ENCODE measurements around the gene DOK4.

Gene DOK4

DNA sequence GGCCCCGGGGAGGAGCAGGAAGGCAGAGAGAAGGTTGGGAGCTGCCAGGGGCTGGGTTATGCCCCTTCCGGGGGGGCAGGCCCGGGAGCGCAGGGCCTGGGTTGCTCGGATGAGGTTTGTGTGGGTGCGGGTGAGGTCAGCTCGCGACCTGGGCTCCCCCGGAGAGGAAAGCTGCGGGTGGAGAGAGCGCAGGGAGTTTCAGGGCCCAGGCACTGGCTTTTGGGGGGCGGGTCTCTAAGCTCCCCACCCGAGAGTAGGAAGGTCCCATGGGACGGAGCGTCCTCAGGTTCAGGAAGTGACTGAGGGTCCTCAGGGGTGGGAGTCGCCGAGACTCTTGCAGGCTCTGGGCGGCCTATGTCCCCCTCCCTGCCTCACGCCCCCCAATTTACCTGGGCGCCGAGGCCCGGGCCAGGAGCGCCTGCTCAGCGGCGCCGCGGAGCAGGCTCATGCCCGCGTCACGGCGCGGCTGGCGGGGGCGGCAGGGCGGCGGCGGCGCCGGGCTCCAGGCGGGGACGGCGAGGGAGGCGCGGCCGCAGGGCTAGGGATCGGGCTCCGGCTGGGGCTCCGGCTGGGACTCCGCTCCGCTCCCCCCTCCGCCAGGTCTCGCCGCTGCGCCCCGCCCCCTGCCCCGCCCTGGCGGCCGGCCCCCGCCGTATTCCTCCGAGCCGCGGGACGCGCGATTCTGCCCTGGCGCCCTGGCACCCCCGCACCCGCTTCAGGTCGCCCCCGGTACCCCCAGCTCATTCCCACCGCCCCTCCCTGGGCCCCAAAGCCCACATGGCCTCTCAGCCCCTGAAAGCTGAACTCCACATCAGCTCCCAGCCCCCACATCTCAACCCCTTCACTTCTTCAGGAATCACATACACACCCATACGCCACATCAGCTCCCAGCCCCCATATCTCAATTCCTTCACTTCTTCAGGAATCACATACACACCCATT lies at the start of gene DOK4:
Gene DOK4 (minus strand): TSS at position 578 of the 942 bp plus-strand sequence. CDS start 6,986 bp downstream, outside the sequence.
- peak; percentile 50 to 79 for DNase-seq (ENCODE audit: low read depth in 2 of 2)

DNA sequence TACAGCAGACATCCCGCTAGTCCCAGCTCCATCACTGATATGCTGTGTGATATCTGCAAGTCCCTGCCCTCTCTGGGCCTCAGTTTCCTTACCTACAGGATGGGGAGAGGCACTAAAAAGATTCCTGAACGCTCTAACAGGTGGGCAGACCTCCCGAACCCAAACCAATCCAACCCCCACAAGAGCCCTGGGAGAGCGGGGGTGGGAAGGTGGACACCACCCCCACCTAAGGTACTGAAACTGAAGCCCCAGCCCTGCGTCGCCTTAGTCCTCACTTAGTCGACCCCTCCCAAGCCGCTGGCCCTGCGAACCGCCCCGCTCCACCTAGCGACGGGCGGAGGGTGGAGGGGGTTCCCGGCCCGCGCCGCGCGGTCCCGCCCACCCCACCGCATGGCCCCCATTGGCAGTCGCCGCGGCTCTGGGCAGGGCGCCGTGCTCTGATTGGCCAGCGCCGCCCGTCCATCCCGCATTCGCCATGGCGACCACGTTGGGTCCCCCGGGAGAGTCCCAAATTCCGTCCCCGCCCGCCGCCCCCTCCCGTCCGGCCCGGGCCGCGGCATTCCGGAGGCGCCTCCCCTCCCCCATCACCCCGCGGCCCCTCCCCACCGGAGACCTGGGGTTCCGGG lies 49.5 kb upstream of the DOK4 start:
- DNase-seq (ENCODE audit: low read depth in 2 of 2): peak; percentile 86 to 89

DNA sequence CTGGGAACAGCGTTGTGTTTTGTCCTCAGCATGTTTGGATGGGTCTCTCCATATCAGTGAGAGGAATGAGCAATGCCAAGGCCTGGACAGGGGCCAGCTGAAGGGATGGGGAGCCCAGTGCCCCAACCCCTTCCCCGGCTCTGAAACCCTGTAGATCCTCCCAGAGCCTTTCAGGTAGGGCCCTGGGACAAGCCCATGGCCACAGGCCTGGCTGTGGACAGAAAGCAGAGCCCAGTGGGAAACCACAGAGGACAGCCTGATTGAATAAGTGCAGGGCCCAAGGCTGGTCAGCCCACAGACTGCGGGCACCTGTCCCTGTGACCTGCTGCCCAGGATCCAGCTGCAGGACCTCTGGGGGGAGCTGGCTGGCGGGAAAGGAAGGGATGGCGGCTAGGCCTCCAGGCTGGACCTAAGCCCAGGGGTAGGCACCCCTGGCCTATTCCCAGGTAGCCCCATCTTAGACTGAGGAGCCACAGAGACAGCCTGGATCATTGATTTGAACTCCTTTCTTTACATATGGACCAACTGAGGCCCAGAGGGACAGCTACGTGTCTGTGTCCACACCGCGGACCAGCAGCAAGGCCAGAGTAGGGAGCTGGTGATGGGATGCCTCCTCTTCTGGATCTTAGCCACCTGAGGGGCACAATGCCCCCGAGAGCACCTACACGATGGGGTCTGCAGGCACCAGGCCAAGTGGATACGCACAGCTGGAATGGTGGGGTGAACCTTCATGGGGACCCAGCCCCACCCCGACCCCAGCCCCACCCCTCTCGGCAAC lies 48.8 kb upstream of the DOK4 start:
- no peak for DNase-seq (ENCODE audit: low read depth in 2 of 2)

DNA sequence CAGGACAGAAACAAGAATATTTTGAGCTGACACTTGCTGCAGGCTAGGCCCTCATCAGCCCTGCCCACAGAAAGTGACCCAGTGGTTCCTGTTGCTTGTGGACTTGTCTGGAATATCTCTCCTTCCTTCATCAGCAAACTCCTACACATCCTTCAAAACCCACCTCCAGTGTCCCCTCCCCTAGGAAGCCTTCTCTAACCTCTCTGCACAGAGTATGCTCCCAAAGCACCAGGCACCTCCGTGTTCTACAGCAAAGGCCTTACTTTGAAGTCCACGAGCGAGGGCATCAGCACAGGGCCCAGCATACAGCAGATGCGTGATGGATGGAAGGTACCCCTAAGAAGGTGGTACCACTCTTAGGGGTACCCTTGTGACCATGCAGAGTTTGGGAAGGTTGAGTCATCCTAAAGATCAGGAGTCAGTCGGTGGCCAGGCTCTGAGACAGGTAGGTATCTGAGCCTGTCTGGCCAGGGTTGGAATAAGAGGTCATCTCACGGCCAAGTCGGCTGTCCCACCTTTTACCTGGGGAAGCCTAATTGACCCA lies 48.1 kb upstream of the DOK4 start:
- DNase-seq (ENCODE audit: low read depth in 2 of 2): no peak

DNA sequence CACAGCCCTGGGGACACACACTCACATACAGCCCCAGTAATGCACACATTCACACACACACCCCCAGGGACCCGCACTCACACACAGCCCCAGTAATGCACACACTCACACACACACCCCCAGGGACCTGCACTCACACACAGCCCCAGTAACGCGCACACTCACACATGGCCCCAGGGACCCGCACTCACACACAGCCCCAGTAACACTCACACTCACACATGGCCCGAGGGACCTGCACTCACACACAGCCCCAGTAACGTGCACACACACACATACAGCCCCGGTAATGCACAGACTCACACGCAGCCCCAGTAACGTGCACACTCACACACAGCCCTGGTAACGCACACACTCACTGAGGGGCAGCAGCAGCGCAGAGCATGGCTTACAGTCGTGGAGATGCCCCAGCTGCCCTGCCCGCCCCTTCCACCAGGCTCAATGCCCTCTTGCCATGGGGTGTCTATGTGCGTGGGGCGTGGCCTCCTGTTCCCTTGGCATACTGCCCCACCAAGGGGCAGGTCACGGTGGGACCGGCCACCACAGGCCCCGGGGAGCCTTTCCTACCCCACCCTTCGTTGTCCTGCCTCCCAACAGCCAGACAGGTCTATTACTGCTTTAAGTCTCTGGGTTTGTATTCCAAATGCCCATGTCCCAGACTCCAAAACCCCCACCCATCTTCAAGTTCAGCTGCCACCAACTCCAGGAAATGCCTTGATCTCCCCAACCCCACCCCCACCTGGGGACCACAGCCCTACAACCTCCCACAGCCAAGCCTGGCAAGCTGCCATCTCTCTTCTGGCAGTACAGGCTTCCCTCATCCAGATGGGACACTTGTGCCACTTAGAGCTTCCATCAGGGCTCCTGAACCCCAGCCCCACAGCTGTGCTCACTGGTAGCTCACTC lies 47.4 kb upstream of the DOK4 start:
- DNase-seq (ENCODE audit: low read depth in 2 of 2): no peak

DNA sequence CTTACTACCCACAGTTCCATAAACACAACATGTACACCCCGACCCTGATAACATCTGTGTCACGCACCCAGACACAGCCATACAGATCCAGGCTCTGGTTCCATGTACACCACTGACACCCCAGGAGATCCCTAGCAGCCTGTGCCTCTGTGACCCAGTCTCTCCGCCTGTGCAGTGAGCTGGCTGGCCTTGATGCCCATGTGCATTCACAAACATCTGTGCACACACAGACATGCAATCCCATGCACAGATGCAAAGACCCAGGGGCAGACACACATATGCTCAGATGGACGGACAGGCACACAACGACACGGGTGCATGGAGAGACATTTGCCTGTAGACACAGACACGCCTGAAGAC lies 46.0 kb upstream of the DOK4 start:
- DNase-seq (ENCODE audit: low read depth in 2 of 2): no peak

DNA sequence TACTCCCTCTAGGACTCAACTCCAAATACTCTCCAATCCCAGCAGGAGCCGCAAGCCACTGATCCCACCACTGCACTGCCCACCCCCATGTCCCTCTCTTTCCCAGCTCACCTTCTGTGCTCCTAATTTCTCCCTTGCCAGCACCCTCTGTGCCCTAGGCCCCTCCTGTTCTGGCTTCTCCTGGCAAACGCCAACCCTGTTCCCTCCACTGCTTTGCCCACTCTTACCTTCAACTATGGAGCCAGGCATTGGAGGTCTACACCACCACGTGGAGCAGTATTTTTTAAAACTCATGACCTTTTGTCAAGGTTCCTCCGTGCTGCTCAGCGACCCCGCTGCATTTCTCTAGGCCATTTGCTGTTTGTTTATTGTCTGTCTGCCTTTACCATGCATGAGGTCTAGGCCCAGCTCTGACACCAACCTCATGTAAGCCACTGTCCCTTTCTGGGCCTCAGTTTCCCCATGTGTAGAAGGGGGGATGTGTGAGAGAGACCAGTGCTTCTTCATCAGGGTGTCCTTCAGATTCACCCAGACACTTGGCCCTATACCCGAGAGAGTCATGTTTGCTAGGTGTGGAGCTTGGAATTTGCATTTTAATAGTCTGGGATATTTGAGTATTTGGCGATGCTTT lies 45.5 kb upstream of the DOK4 start:
- DNase-seq (ENCODE audit: low read depth in 2 of 2): no peak

DNA sequence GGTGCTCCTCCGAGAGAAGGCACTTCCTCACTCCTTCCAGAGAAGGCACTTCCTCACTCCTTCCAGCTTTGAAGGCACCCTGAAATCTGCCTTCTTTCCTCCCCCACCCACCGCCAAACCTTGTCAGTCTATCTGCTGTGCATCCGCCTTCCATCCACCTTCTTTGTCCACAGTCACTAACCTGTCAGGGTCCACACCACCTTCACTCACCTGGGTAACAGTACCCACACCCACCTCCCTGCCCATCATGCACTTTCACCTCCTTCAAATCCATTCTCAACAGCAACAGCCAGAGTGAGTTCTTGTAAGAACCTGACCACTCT lies 44.9 kb upstream of the DOK4 start:
- no peak for DNase-seq (ENCODE audit: low read depth in 2 of 2)

DNA sequence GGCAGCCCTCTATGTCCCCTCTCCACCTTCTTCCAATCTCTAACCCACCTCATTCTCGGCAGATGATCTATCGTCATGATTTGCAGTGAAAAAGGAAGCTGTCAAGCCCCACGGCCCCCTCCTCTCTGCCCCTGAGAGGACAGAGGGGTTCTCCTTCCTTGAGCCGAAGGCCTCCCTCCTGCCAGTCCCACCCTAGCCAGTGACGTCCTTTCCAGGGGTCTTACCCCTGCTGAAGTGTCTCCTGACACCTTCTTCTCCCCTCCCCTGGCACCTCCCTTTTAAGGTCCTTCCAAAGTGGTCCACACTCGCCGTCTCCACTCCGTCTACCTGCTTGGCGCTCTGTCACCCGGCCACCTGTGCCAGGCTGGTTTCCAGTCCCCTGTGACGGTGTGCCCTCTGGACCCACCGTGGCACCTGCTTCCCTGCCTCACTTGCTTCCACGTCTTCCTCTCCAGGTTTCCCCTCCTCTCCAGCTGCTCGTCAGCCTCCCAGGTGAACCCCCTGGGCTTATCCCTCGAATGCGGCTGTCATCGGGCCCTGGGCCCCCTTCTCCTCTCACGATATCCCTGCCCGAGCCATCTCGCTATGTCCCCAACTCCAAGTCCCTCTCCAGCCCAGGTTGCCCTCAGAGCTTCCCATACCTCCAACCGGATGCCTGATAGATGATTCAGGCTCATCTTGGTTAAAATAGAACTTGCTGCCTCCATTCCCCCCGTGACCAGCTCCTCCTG lies 44.4 kb upstream of the DOK4 start:
- DNase-seq (ENCODE audit: low read depth in 2 of 2): no peak

DNA sequence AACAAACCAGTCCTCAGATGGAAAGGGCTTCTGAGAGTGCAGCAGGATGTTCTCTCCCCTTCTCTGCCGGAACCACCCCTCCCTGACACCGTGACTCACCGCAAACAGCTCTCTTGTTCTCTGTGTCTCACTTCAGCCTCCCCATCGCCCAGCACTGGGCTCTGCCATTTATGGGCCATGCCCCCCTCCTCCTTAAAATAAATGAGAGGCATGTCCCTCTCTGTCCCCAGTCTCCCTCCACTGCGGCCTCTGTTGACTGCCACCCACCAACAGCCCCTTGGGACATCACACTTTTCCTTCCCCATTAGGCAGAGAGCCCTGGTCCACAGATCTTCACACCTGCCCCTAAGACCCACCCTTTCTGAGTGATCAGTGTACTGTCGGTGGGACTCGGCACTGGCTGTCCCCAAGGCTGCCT lies 43.8 kb upstream of the DOK4 start:
- peak; percentile 39 to 48 for DNase-seq (ENCODE audit: low read depth in 2 of 2)

DNA sequence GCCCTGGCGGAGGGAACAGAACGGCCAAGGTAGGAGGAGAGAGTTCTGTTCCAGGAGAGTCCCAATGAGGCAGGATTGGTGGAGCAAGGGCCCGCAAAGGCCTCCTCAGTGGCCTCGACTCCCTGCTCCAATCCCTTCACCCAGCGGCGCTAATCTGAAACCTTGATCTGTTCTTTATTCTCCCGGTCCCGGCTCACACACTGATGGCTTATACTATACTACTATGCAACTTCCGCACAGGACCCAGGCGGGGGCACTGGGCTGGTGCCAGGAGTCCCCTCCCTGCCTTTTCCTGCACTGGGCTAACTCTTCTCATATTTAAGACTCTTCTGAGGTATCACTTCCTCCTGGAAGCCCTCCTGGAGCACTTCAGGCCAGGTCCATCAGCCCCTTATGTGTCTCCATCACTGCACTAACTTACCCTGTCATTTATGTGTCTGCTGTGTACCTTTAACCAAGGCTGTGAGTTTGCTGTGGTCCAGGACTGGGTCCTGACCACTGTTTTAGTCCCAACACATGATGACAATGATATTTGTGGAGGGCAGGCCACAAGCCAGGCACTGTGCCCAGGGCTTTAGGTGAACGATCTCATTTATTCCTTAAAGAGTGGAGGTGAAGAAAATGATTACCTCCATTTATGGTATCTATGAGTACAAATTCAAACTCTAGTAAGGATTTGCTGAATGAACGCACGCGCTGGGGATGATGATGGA lies 43.3 kb upstream of the DOK4 start:
- no peak for DNase-seq (ENCODE audit: low read depth in 2 of 2)

DNA sequence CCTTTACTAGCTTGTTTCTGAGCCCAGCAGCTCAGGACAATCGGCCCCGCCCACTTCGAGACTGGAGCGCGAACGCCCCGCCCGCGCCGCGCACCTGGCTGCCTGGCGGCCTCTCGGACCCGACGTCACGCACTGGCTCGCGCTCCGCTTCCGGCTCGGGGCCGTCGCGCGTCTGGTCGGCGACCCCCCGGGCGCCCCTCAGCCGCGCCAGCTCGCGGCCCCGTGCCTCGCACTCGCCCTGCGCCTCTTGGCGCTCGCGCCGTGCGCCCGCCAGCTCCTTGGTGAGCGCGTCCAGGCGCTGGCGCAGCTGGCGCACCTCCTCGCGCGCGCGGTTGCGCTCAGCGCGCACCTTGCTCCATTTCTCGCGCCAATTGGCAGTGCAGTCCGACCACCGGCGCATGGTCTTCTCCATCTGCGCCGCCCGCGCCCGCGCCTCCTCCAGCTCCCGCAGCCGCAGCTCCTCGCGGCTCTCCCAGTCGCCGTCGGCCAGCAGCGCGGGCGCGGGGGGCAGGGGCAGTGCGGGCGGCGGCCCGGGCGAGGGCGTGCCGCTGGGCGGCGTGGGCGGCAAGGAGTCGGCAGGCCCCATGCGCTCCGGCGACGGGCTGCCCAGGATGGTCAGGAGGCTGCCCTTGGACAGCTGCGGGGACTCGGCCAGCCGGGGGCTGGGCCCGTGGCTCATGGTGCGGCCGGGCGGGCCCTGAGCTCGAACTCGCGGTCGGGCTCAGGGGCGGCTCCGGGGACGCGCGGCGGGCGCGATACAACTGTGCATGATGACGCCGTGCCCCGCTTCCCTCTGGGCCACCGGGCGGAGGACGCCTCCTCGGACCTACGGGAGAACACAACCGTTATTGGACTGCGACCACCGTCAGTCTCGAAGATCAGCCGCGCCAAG lies 42.5 kb upstream of the DOK4 start:
- no peak for DNase-seq (ENCODE audit: low read depth in 2 of 2)

DNA sequence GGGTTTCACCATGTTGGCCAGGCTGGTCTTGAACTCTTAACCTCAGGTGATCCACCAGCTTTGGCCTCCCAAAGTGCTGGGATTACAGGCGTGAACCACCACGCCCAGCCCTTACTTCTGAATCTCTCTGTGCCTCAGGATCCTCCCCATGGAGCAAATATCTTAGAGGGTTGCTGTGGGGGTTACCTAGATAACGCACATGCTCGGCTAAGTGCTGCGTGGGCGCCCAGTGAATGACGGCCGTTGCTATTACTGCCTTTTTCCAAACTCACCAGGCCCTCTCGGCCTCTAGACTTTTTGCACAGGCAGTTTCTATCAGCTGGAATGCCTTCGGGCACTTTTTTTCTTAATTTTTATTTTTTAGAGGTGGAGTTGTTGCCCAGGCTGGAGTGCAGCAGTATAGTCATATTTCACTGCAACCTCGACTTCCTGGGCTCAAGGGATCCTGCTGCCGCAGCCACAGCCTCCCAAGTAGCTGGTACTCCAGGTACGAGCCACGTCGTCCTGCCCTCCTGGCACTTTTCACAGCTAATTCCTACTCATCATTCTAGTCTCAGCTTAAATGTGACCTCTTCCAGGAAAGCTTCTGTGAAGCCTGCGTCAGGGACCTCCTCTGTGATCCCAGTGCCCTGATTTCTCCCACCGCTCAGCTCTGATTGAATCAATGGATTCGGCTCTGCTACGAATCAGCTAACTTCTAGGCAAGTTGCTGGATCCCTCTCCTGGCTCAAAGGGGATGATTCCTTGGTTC lies 41.5 kb upstream of the DOK4 start:
- DNase-seq (ENCODE audit: low read depth in 2 of 2): no peak

DNA sequence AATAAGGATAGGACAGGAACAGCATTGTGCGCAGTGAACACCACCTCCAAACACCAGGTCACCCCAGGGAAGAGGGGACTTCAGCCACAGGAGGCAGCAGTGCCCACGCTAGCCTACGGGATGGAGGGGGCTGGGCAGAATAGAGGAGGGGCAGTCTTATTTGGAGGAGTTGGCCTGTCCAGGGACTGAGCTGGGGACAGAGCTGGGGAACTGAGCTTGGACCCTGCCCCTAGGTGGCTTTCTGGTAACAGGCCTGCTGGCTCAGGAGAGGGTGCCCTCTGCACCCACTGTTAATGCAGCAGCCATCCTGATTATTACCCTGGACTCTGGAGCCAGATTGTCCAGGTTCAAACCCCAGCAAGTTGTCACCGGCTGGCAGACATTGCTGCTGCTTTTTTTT lies 40.7 kb upstream of the DOK4 start:
- DNase-seq (ENCODE audit: low read depth in 2 of 2): no peak

DNA sequence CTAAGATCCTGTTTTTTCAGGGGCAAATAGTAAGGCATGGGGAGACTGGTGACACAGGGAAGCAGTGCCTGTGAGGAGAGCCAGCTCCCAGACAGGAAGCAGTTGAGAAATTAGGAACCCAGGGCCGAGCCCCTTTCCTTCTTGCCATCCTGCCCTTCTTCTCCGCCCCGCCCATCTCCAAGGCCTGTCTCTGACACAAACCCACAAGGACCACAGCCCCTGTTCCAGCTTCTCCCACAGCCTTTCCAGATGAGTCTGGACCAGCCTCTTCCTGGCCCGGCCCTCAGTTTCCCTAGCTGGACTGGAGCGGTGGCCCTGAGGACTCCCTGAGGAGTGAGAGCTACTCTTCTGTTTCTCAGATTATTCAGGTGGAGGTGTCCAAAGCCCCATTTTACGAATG lies 40.2 kb upstream of the DOK4 start:
- DNase-seq (ENCODE audit: low read depth in 2 of 2): no peak

DNA sequence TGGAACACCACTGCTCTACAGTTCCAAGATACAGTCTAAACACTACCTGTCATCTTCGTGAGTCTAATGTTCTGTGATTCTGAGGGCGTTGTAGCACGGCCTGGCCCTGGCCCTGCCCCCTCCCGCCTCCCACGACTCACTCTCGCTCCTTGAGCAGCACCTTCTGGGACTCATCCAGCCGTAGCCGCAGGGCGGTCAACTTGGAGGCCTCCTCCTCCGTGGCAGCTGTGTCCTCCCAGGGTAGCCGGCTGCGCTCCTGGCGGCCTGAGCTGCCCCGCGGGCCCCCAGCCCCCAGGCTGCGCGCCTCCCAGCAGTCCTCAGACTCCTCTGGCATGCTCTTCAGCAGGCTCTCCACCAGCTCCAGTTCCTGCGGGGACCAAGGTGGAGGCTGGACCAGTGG lies 39.5 kb upstream of the DOK4 start:
- no peak for DNase-seq (ENCODE audit: low read depth in 2 of 2)

DNA sequence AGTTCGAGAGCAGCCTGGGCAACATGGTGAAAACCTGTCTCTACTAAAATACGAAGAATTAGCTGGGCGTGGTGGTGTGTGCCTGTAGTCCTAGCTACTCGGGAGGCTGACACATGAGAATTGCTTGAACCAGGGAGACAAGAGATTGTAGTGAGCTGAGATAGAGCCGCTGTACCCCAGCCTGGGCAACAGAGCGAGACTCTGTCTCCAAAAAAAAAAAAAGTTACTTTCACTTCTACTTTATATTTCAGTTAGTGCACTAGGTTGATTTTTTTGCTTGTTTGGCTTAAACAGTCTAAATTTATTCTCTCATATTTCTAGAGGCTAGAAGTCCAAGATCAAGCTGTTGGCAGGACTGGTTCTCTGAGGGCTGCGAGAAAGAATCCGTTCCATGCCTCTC lies 36.7 kb upstream of the DOK4 start:
- DNase-seq (ENCODE audit: low read depth in 2 of 2): no peak
